HepG2 (cell line): ENCODE results near the gene CLMP. TPM values are rescaled to one million over a fixed set of nuclear protein-coding genes. Genes with fewer than 3 reads are reported as not detected.

ENCODE experiments used
- ATAC-seq: fragments of 200-7000 bp; cut with Tn5 transposase; 3 replicates; pipeline ENCODE4 v1.9.1; 2020; ENCODE audit warnings: mild to moderate bottlenecking, moderate library complexity
- BruUV-seq: library from RNA; stranded (reverse); fragments of 400-500 nt; replicated peaks from 2 replicates; lab custom pipeline; 2021; lab: Mats Ljungman, UMichigan
- CTCF ChIA-PET: fragments of 300-600 bp; formaldehyde crosslinking; extraction: SDS; loops from one replicate; lab custom pipeline; 2021; ENCODE audit warnings: low total read pairs, inconsistent platforms, low intra/inter-chr PET ratio; lab: Yijun Ruan, JAX
- POLR2A ChIA-PET: fragments of 350-600 bp; sonication (Branson Sonifier 250); formaldehyde crosslinking; loops from one replicate; lab custom pipeline; 2020; ENCODE audit warnings: antibody characterized with exemption, inconsistent platforms; lab: Yijun Ruan, JAX
- DNase-seq: peaks from one replicate; pipeline ENCODE4 v3.0.0-alpha.2; 2015; ENCODE audit warnings: low spot score
- FAIRE-seq: peaks from 3 replicates; lab custom pipeline; 2011; peaks lifted over from hg19 to GRCh38; lab: Jason Lieb, UNC
- H2AFZ ChIP-seq: one replicate; pipeline ENCODE4 v1.6.1; 2011; ENCODE audit warnings: low read length, inconsistent platforms
- H3K27ac ChIP-seq: fragments of 300-600 bp; 3 replicates; pipeline ENCODE4 v1.8.0; 2011; ENCODE audit warnings: mixed run types, mild to moderate bottlenecking, mixed read lengths, low read length, inconsistent platforms; ENCODE audit not compliant: insufficient read depth; ENCODE audit errors: extremely low read length
- H3K27me3 ChIP-seq, 2 experiments: fragments of 200-600 bp in 1 of 2; 2 replicates in 1 of 2; 3 replicates in 1 of 2; pipeline versions ENCODE4 v1.6.0 to v1.8.0; 2011; ENCODE audit warnings: low read length in 2 of 2, mild to moderate bottlenecking in 2 of 2, moderate library complexity in 2 of 2, inconsistent platforms in 1 of 2; ENCODE audit not compliant: insufficient read depth in 2 of 2, control insufficient read depth in 1 of 2
- H3K36me3 ChIP-seq, 2 experiments: fragments of 200-600 bp in 1 of 2; replicated peaks in 1 of 2; 2 replicates in 1 of 2; 3 replicates in 1 of 2; pipeline versions ENCODE4 v1.5.1 to v1.8.0; 2011; ENCODE audit warnings: low read length in 2 of 2, inconsistent platforms in 1 of 2; ENCODE audit not compliant: insufficient read depth in 2 of 2, control insufficient read depth in 1 of 2
- H3K4me1 ChIP-seq: 2 replicates; pipeline ENCODE4 v1.5.1; 2012; ENCODE audit warnings: low read length, inconsistent platforms; ENCODE audit not compliant: insufficient read depth
- H3K4me2 ChIP-seq: 2 replicates; pipeline ENCODE4 v1.6.0; 2011; ENCODE audit warnings: low read depth, low read length, inconsistent platforms
- H3K4me3 ChIP-seq, 3 experiments: fragments of 200-600 bp in 1 of 3; sonication (generic), shearing (Covaris generic) in 1 of 3; replicated peaks in 1 of 3; 2 replicates each; pipeline ENCODE4 v1.5.1; 2011 to 2016; ENCODE audit warnings: low read length in 3 of 3, inconsistent platforms in 2 of 3, low read depth in 2 of 3, mild to moderate bottlenecking in 2 of 3, control low read depth in 1 of 3, mixed read lengths in 1 of 3; ENCODE audit not compliant: insufficient read depth in 1 of 3
- H3K79me2 ChIP-seq: one replicate; pipeline ENCODE4 v1.6.1; 2011; ENCODE audit warnings: low read length, inconsistent platforms; ENCODE audit not compliant: insufficient read depth
- H3K9ac ChIP-seq: 2 replicates; pipeline ENCODE4 v1.6.0; 2011; ENCODE audit warnings: mild to moderate bottlenecking, low read depth, low read length, inconsistent platforms; ENCODE audit not compliant: insufficient read depth
- H3K9me3 ChIP-seq: 2 replicates; pipeline ENCODE4 v1.5.1; 2012; ENCODE audit warnings: mild to moderate bottlenecking, low read length
- H4K20me1 ChIP-seq: 2 replicates; pipeline ENCODE4 v1.6.0; 2011; ENCODE audit warnings: inconsistent platforms, mild to moderate bottlenecking, low read length, moderate library complexity; ENCODE audit not compliant: insufficient read depth
- BHLHE40 ChIP-seq: IDR thresholded peaks from 2 replicates; pipeline ENCODE4 v1.6.1; 2011; ENCODE audit warnings: low read length, improper control_type of control experiment
- CBX2 ChIP-seq, 2 experiments: fragments of 200-600 bp in 1 of 2; sonication (generic); formaldehyde crosslinking in 1 of 2; IDR thresholded peaks; 2 replicates each; pipeline versions ENCODE4 v1.7.0 to v1.8.1; 2018 to 2022; ENCODE audit warnings: low read depth in 2 of 2, low read length in 1 of 2, mild to moderate bottlenecking in 1 of 2, missing genetic modification reagents in 1 of 2
- GATAD2A ChIP-seq: IDR thresholded peaks from 2 replicates; pipeline ENCODE4 v1.6.1; 2016
- GMEB2 ChIP-seq: IDR thresholded peaks from 2 replicates; pipeline ENCODE4 v1.6.1; 2016; ENCODE audit warnings: missing biosample characterization, missing genetic modification reagents, low read depth
- HOXA5 ChIP-seq: sonication (generic); formaldehyde crosslinking; IDR thresholded peaks from 2 replicates; pipeline ENCODE4 v1.4.0; 2020; ENCODE audit warnings: missing genetic modification reagents
- PHB2 ChIP-seq: fragments of 450-650 bp; IDR thresholded peaks from 2 replicates; pipeline ENCODE4 v1.6.1; 2018; ENCODE audit not compliant: partially characterized antibody
- RXRA ChIP-seq: sonication (generic); formaldehyde crosslinking; IDR thresholded peaks from 2 replicates; pipeline ENCODE4 v1.5.1; 2020; ENCODE audit warnings: missing genetic modification reagents
- SNRNP70 ChIP-seq: fragments of 200-400 bp; formaldehyde crosslinking; IDR thresholded peaks from 2 replicates; pipeline ENCODE4 v1.6.1; 2017; ENCODE audit warnings: mild to moderate bottlenecking, low read depth, low read length, moderate library complexity
- SOX6 ChIP-seq, 2 experiments: fragments of 450-650 bp in 1 of 2; sonication (generic) in 1 of 2; formaldehyde crosslinking in 1 of 2; IDR thresholded peaks; 2 replicates each; pipeline versions ENCODE4 v1.4.0 to v1.6.1; 2017 to 2020; ENCODE audit warnings: antibody characterized with exemption in 1 of 2, mild to moderate bottlenecking in 1 of 2, missing genetic modification reagents in 1 of 2
- TAF15 ChIP-seq: fragments of 200-400 bp; formaldehyde crosslinking; IDR thresholded peaks from one replicate; pipeline ENCODE4 v1.6.1; 2018; ENCODE audit warnings: mild to moderate bottlenecking, low read depth, low read length; ENCODE audit not compliant: poor library complexity, severe bottlenecking
- ZKSCAN1 ChIP-seq: fragments of 150-350 bp; IDR thresholded peaks from 2 replicates; pipeline ENCODE4 v1.6.1; 2014; ENCODE audit warnings: low read length
- ZNF263 ChIP-seq: sonication (generic); formaldehyde crosslinking; IDR thresholded peaks from 2 replicates; pipeline ENCODE4 v1.4.0; 2020; ENCODE audit warnings: missing genetic modification reagents
- ZNF678 ChIP-seq: sonication (generic); formaldehyde crosslinking; IDR thresholded peaks from 2 replicates; pipeline ENCODE4 v1.4.0; 2020; ENCODE audit warnings: mild to moderate bottlenecking, missing genetic modification reagents
- ZNF839 ChIP-seq: sonication (generic); formaldehyde crosslinking; IDR thresholded peaks from 2 replicates; pipeline ENCODE4 v1.4.0; 2020; ENCODE audit warnings: missing genetic modification reagents, mild to moderate bottlenecking, borderline replicate concordance
- WGBS: methylation state at CpG from one replicate; pipeline ENCODE4 v1.1.6; 2017; ENCODE audit warnings: low lambda C conversion rate; 5-methylcytosine and 5-hydroxymethylcytosine counted together
- in situ Hi-C: cut with HindIII; loops from 2 replicates; pipeline ENCODE4 v1.10.0; 2017; ENCODE audit warnings: low pct_unique_long_range_greater_than_20kb; ENCODE audit not compliant: extremely low pct_ligation_motif_present
- intact Hi-C: fragments of 100-400 bp; cut with micrococcal nuclease; formaldehyde crosslinking; loops from one replicate; pipeline ENCODE4 v1.10.0; 2022; ENCODE audit not compliant: unreplicated experiment
- polyA plus RNA-seq, 8 experiments: library from polyadenylated mRNA; depleted of rRNA in 3 of 8; stranded (reverse) in 7 of 8; unstranded in 1 of 8; fragments of >200 nt; fragmentation: Illumina TruSeq in 4 of 8; extraction: Trizol in 4 of 8; gene quantifications; 2 replicates each; pipeline versions ENCODE4 v1.2.1 to v1.2.3, GENCODE V29; 2011 to 2016; ENCODE audit warnings: low read depth in 4 of 8, missing spikeins in 1 of 8, mixed read lengths in 1 of 8; ENCODE audit not compliant: insufficient read depth in 1 of 8
- total RNA-seq, 5 experiments: library from RNA; depleted of rRNA; stranded (reverse); fragments of >200 nt; fragmentation: Illumina TruSeq; extraction: Trizol; gene quantifications; 2 replicates each; pipeline ENCODE4 v1.2.3, GENCODE V29; 2016; ENCODE audit warnings: low read depth in 1 of 5

Gene CLMP
- total and polyA plus RNA-seq, 2 of the 13 experiments (the other 11 are each of a cell fraction or from before 2014, with no cell fraction given), result not detected

DNA sequence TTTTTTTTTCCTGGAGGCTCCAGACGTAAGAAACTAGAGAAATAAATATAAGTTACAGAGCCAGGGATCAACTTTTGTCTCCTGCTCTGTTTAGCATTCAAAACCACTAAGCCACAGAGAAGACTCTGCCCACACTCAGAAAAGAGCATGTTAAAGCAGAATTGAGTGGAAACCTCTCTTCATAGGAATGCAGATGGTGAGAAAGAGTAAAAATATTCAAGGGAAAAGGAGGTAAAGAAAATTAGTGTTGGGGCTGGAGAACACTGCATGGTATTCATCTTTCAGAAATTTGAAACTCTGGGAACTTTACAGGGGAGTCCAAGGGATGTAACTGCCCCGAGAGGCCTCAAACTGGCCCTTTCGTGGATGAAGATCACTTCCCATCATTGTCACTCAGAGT lies 65.1 kb downstream of the CLMP start:
- POLR2A ChIA-PET, result no interaction called here
- Histone ChIP-seq H3K27me3 (peaks cover 1 to 3% of the 10 kb centered on the region in 2 experiments; a peak in 3 of 5 replicates), H3K36me3 (no peaks in the 10 kb centered on the region), H4K20me1 (no peaks in the 10 kb centered on the region), H2AFZ (no peak overlapping the region), H3K27ac (no peak overlapping the region), H3K9ac (no peak overlapping the region), H3K4me2 (no peak overlapping the region), H3K79me2 (no peaks in the 10 kb centered on the region), H3K9me3 (no peaks in the 10 kb centered on the region), H3K4me1 (no peaks in the 10 kb centered on the region), H3K4me3 (no peak overlapping the region)
- intact Hi-C loops, result no loop called here
- BruUV-seq, result no TSS peak
- FAIRE-seq (no peak), ATAC-seq (no peak), DNase-seq (no peak)
- in situ Hi-C loops, result no loop called here
- CTCF ChIA-PET, result no interaction called here
- no peak for TF ChIP-seq ZNF678 (CRISPR knock-in tag)
- no peak for TF ChIP-seq HOXA5
- TF ChIP-seq GMEB2 (CRISPR knock-in tag), result no peak
- no peak for TF ChIP-seq CBX2 (IDR thresholded peaks at IDR 0.05; ENCODE audit: low read depth, low read length)
- no peak for TF ChIP-seq CBX2 (CRISPR knock-in tag; IDR thresholded peaks at IDR 0.05; ENCODE audit: low read depth)
- WGBS, result 19% methylated on average over 3 of the region's 3 CpGs

GRCh38 chr11:123125169-123125568 lies 69.9 kb downstream of the CLMP start:
- ATAC-seq, result no peak
- Histone ChIP-seq H3K9ac (no peak overlapping the region), H4K20me1 (no peaks in the 10 kb centered on the region), H3K27ac (no peak overlapping the region), H2AFZ (no peak overlapping the region)
- in situ Hi-C loops (no loop called here), intact Hi-C loops (no loop called here)
- no peak for TF ChIP-seq ZNF839 (CRISPR knock-in tag)
- no peak for TF ChIP-seq BHLHE40
- no peak for TF ChIP-seq SNRNP70
- TF ChIP-seq RXRA (CRISPR knock-in tag), result no peak
- no peak for TF ChIP-seq SOX6 (IDR thresholded peaks at IDR 0.05)
- TF ChIP-seq SOX6 (CRISPR knock-in tag; IDR thresholded peaks at IDR 0.05), result no peak
- TF ChIP-seq GATAD2A (CRISPR knock-in tag), result no peak
- no peak for TF ChIP-seq ZKSCAN1
- no peak for TF ChIP-seq PHB2
- no peak for TF ChIP-seq ZNF263 (CRISPR knock-in tag)
- TF ChIP-seq TAF15, result no peak
- TF ChIP-seq, all 625 proteins: peak for 0
- DNase-seq (no peak), FAIRE-seq (no peak)
- ChIA-PET POLR2A (no interaction called here), CTCF (no interaction called here)
- Histone ChIP-seq H3K36me3 (no peaks in the 10 kb centered on the region), H3K4me2 (no peak overlapping the region), H3K9me3 (no peaks in the 10 kb centered on the region), H3K4me1 (no peaks in the 10 kb centered on the region), H3K79me2 (no peaks in the 10 kb centered on the region), H3K4me3 (no peak overlapping the region), H3K27me3 (peaks cover 1 to 20% of the 10 kb centered on the region in 2 experiments; a peak in 2 of 5 replicates)
- 4% methylated on average over 3 of the region's 3 CpGs for WGBS
- no TSS peak for BruUV-seq
